Measurements from ENCODE around the gene USP6NL.

DNA sequence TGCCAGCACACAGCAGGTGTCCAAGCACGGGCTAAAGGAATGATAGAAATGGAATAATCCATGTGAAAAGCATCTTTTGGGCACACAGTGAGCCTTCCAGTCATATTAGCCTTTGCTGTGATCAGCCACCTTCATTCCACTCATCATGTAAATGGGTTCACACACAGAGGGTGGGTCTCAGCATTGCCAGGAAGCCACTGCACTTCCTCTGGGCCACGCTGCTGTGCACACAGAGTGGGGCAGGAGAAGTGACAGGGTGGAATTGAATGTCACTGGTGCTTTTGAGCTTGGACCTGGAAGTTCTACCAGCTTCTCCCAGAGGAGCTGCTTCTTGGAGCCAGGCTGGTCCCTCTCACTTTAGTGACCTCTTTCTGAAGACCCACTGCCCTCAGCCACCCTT is 203.5 kb downstream of the USP6NL start:
- TF ChIP-seq NR2F6 (IDR thresholded peaks at IDR 0.05): no peak
- TF ChIP-seq NR2F6 (CRISPR knock-in tag; IDR thresholded peaks at IDR 0.05): no peak
- TF ChIP-seq EP300 (IDR thresholded peaks at IDR 0.05; ENCODE audit: low read depth in 2 of 2, low read length in 2 of 2): no peak
- no peak for TF ChIP-seq EP300 (CRISPR knock-in tag; IDR thresholded peaks at IDR 0.05; ENCODE audit: borderline replicate concordance)
- TF ChIP-seq SMC3 (IDR thresholded peaks at IDR 0.05; ENCODE audit: low read length): no peak
- no peak for TF ChIP-seq ZNF337 (CRISPR knock-in tag; IDR thresholded peaks at IDR 0.05; ENCODE audit: borderline replicate concordance, low read depth)

All from HepG2 (cell line).